Panc1 (cell line): ENCODE measurements around the gene SH3D19.

Experiments used
- POLR2AphosphoS5 ChIP-seq: IDR thresholded peaks from 2 replicates; pipeline ENCODE4 v1.6.1; 2012; ENCODE audit warnings: mild to moderate bottlenecking, low read depth, low read length, moderate library complexity
- SIN3A ChIP-seq: IDR thresholded peaks from 2 replicates; pipeline ENCODE4 v1.6.1; 2012; ENCODE audit warnings: low read depth, mild to moderate bottlenecking, low read length, moderate library complexity, borderline replicate concordance; ENCODE audit not compliant: insufficient read depth
- TF ChIP-seq, protein P1 (sequence below): fragments of 450-650 bp; IDR thresholded peaks from 2 replicates; pipeline ENCODE4 v1.5.1; 2017; ENCODE audit warnings: mild to moderate bottlenecking
- TF ChIP-seq, protein P2 (sequence below), 2 experiments: IDR thresholded peaks; 2 replicates each; pipeline ENCODE4 v1.6.1; 2011 to 2012; ENCODE audit warnings: low read depth in 2 of 2, control low read depth in 1 of 2, low read length in 1 of 2, mild to moderate bottlenecking in 1 of 2, moderate library complexity in 1 of 2; ENCODE audit not compliant: insufficient read depth in 1 of 2

DNA sequence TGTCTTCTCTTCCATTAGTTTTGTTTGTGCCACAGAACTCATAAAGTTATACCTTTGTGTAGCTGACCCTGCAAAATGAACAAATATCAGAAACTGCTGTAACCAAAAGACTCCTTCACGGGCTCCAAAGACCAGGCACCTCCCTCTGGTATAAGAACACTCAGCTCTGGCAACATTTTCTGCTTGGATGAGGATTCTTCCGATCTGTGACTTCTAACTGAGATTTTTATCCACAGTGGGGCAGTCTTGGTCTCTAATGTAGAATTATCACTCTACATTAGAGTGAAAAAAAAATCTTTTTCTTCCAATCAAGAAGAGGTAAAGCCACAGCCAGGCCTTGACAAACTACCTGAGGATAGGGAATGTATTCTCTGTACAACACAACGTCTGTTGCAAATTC is 86.9 kb downstream of the SH3D19 start:
- TF ChIP-seq, protein P1, sequence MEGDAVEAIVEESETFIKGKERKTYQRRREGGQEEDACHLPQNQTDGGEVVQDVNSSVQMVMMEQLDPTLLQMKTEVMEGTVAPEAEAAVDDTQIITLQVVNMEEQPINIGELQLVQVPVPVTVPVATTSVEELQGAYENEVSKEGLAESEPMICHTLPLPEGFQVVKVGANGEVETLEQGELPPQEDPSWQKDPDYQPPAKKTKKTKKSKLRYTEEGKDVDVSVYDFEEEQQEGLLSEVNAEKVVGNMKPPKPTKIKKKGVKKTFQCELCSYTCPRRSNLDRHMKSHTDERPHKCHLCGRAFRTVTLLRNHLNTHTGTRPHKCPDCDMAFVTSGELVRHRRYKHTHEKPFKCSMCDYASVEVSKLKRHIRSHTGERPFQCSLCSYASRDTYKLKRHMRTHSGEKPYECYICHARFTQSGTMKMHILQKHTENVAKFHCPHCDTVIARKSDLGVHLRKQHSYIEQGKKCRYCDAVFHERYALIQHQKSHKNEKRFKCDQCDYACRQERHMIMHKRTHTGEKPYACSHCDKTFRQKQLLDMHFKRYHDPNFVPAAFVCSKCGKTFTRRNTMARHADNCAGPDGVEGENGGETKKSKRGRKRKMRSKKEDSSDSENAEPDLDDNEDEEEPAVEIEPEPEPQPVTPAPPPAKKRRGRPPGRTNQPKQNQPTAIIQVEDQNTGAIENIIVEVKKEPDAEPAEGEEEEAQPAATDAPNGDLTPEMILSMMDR: no peak
- TF ChIP-seq, protein P2, sequence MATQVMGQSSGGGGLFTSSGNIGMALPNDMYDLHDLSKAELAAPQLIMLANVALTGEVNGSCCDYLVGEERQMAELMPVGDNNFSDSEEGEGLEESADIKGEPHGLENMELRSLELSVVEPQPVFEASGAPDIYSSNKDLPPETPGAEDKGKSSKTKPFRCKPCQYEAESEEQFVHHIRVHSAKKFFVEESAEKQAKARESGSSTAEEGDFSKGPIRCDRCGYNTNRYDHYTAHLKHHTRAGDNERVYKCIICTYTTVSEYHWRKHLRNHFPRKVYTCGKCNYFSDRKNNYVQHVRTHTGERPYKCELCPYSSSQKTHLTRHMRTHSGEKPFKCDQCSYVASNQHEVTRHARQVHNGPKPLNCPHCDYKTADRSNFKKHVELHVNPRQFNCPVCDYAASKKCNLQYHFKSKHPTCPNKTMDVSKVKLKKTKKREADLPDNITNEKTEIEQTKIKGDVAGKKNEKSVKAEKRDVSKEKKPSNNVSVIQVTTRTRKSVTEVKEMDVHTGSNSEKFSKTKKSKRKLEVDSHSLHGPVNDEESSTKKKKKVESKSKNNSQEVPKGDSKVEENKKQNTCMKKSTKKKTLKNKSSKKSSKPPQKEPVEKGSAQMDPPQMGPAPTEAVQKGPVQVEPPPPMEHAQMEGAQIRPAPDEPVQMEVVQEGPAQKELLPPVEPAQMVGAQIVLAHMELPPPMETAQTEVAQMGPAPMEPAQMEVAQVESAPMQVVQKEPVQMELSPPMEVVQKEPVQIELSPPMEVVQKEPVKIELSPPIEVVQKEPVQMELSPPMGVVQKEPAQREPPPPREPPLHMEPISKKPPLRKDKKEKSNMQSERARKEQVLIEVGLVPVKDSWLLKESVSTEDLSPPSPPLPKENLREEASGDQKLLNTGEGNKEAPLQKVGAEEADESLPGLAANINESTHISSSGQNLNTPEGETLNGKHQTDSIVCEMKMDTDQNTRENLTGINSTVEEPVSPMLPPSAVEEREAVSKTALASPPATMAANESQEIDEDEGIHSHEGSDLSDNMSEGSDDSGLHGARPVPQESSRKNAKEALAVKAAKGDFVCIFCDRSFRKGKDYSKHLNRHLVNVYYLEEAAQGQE (IDR thresholded peaks at IDR 0.05; ENCODE audit: insufficient read depth in 1 of 2, low read depth in 2 of 2, low read length in 1 of 2): no peak
- TF ChIP-seq SIN3A (no peak), POLR2AphosphoS5 (no peak)
